NCI-H1694 (cell line): Measurements from ENCODE around the gene MTRF1L.
A peak's percentile ranks its signal among the peaks of the same experiment; 100 is the strongest.
"Not testable (repeated sequence)": the region's sequence is repeated elsewhere in the genome, so short reads cannot be mapped to it uniquely, and the experiment has no call there.

Experiments used
- DNase-seq: peaks from one replicate; lab custom pipeline; 2025; lab: John Stamatoyannopoulos, UW

The MTRF1L gene

GRCh38 chr6:153001767-153002612, 519 bp downstream of the MTRF1L start:
- DNase-seq = no peak

- not testable (repeated sequence) for DNase-seq
Observed at GRCh38 chr6:153000790-153001189, 1.7 kb downstream of the MTRF1L start.

GRCh38 chr6:153000243-153000642, 2.3 kb downstream of the MTRF1L start:
- no peak for DNase-seq

GRCh38 chr6:152999538-152999937, 3.0 kb downstream of the MTRF1L start:
- DNase-seq = not testable (repeated sequence)

GRCh38 chr6:152993847-152994246, 8.7 kb downstream of the MTRF1L start:
- DNase-seq = no peak

GRCh38 chr6:152993431-152993830, 9.1 kb downstream of the MTRF1L start:
- DNase-seq = no peak

- DNase-seq = no peak
Observed at GRCh38 chr6:152986978-152987377, 15.5 kb downstream of the MTRF1L start.

- not testable (repeated sequence) for DNase-seq
Observed at GRCh38 chr6:152985300-152985699, 17.2 kb downstream of the MTRF1L start.

GRCh38 chr6:152984513-152984872, 18.0 kb downstream of the MTRF1L start:
- DNase-seq = no peak

GRCh38 chr6:152983637-152984512, 18.6 kb downstream of the MTRF1L start:
- DNase-seq = peak; percentile 42

- DNase-seq = peak; percentile 91
Observed at GRCh38 chr6:152982904-152983636, 19.4 kb downstream of the MTRF1L start, which contains the start of gene FBXO5. TSS of gene FBXO5 (minus strand) at chr6:152983041. CDS start at chr6:152982959, 82 bp downstream.

GRCh38 chr6:152981989-152982903, 20.3 kb downstream of the MTRF1L start:
- DNase-seq = no peak

- no peak for DNase-seq
Observed at GRCh38 chr6:152981219-152981618, 21.3 kb downstream of the MTRF1L start.

- no peak for DNase-seq
Observed at GRCh38 chr6:152980656-152981055, 21.9 kb downstream of the MTRF1L start.

GRCh38 chr6:152979116-152979515, 23.4 kb downstream of the MTRF1L start:
- DNase-seq = no peak

- no peak for DNase-seq
Observed at GRCh38 chr6:152978058-152978457, 24.5 kb downstream of the MTRF1L start.

- DNase-seq = no peak
Observed at GRCh38 chr6:152977556-152977955, 25.0 kb downstream of the MTRF1L start.

GRCh38 chr6:152976749-152977148, 25.8 kb downstream of the MTRF1L start:
- DNase-seq = no peak

GRCh38 chr6:152975204-152975915, 27.1 kb downstream of the MTRF1L start:
- no peak for DNase-seq

- DNase-seq = no peak
Observed at GRCh38 chr6:152973916-152974315, 28.6 kb downstream of the MTRF1L start.
